PC-9 (cell line): ENCODE results near the gene FOXJ3.

Experiments
- EZH2 ChIP-seq: fragments of 200-600 bp; sonication (generic); IDR thresholded peaks from 2 replicates; pipeline ENCODE4 v1.8.0; 2017; ENCODE audit warnings: antibody characterized with exemption, low read depth
- TF ChIP-seq, protein P1 (sequence below): fragments of 200-600 bp; sonication (generic); conservative IDR thresholded peaks from 2 replicates; pipeline ENCODE4 v1.6.1; 2017; ENCODE audit warnings: mixed run types, antibody characterized with exemption, mild to moderate bottlenecking, moderate library complexity

DNA sequence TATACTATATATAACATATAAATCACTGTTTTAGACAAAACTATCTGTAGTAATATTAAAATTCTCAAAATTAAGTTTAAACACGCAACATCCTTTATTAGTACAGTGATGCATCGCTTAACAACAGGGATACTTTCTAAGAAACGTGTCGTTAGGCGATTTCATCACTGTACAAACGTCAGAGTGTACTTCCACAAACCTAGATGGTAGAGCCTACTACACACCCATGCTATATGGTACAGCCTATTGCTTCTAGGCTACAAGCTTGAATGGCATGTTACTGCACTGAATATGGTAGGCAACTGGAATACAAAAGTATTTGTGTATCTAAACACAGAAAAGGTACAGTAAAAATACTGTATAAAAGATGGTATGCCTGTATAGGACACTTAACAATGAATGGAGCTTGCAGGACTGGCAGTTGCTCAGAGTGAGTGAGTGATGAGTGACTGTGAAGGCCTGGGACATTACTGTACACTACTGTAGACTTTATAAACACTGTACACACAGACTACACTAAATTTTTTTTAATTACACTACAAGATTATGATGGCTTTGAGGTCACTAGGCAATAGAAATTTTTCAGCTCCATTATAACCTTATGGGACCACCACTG is 10.5 kb downstream of the FOXJ3 start:
- TF ChIP-seq, protein P1, sequence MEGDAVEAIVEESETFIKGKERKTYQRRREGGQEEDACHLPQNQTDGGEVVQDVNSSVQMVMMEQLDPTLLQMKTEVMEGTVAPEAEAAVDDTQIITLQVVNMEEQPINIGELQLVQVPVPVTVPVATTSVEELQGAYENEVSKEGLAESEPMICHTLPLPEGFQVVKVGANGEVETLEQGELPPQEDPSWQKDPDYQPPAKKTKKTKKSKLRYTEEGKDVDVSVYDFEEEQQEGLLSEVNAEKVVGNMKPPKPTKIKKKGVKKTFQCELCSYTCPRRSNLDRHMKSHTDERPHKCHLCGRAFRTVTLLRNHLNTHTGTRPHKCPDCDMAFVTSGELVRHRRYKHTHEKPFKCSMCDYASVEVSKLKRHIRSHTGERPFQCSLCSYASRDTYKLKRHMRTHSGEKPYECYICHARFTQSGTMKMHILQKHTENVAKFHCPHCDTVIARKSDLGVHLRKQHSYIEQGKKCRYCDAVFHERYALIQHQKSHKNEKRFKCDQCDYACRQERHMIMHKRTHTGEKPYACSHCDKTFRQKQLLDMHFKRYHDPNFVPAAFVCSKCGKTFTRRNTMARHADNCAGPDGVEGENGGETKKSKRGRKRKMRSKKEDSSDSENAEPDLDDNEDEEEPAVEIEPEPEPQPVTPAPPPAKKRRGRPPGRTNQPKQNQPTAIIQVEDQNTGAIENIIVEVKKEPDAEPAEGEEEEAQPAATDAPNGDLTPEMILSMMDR: no peak
- no peak for TF ChIP-seq EZH2
